Mesenchymal stem cell (in vitro differentiated cells and primary cell): ENCODE measurements around the gene CXorf65.

Source experiments
- DNase-seq: peaks from one replicate; pipeline ENCODE4 v3.0.0-alpha.2; 2013
- H2AFZ ChIP-seq: one replicate; pipeline ENCODE4 v1.6.1; 2013; ENCODE audit warnings: low read depth, mild to moderate bottlenecking, control low read depth, inconsistent platforms, low read length, moderate library complexity
- H2AK5ac ChIP-seq: 2 replicates; pipeline ENCODE4 v1.6.1; 2013; ENCODE audit warnings: low read length, moderate library complexity, mild to moderate bottlenecking, inconsistent platforms; ENCODE audit not compliant: severe bottlenecking
- H2BK120ac ChIP-seq: one replicate; pipeline ENCODE4 v1.6.1; 2013; ENCODE audit warnings: low read depth, mild to moderate bottlenecking, inconsistent platforms, low read length, moderate library complexity
- H2BK12ac ChIP-seq, 2 experiments: one replicate each; pipeline ENCODE4 v1.6.1; 2013; ENCODE audit warnings: inconsistent platforms in 2 of 2, low read length in 2 of 2, mild to moderate bottlenecking in 2 of 2, moderate library complexity in 2 of 2, control low read depth in 1 of 2
- H2BK15ac ChIP-seq: one replicate; pipeline ENCODE4 v1.6.1; 2013; ENCODE audit warnings: mild to moderate bottlenecking, low read depth, inconsistent platforms; ENCODE audit not compliant: poor library complexity, severe bottlenecking
- H2BK5ac ChIP-seq: 2 replicates; pipeline ENCODE4 v1.6.1; 2013; ENCODE audit warnings: low read depth, mild to moderate bottlenecking, low read length, control low read depth, inconsistent platforms; ENCODE audit not compliant: poor library complexity, severe bottlenecking
- H3K14ac ChIP-seq, 2 experiments: one replicate each; pipeline ENCODE4 v1.6.1; 2013; ENCODE audit warnings: inconsistent platforms in 2 of 2, low read length in 2 of 2, control low read depth in 1 of 2, mild to moderate bottlenecking in 1 of 2, moderate library complexity in 1 of 2
- H3K18ac ChIP-seq, 2 experiments: one replicate each; pipeline ENCODE4 v1.6.1; 2013; ENCODE audit warnings: inconsistent platforms in 2 of 2, low read length in 2 of 2, control low read depth in 1 of 2, low read depth in 1 of 2, mild to moderate bottlenecking in 1 of 2
- H3K23ac ChIP-seq, 2 experiments: one replicate each; pipeline ENCODE4 v1.6.1; 2013; ENCODE audit warnings: inconsistent platforms in 2 of 2, low read length in 2 of 2, mild to moderate bottlenecking in 2 of 2, moderate library complexity in 2 of 2, control low read depth in 1 of 2
- H3K27ac ChIP-seq: 2 replicates; pipeline ENCODE4 v1.5.1; 2013; ENCODE audit warnings: mild to moderate bottlenecking, moderate library complexity, low read length, control low read depth, inconsistent platforms; ENCODE audit not compliant: poor library complexity, severe bottlenecking
- H3K27me3 ChIP-seq, 2 experiments: 2 replicates each; pipeline versions ENCODE4 v1.6.1 to v1.7.0; 2013; ENCODE audit warnings: low read length in 2 of 2, mild to moderate bottlenecking in 2 of 2, moderate library complexity in 2 of 2, control low read depth in 1 of 2, inconsistent platforms in 1 of 2; ENCODE audit not compliant: control insufficient read depth in 1 of 2, insufficient read depth in 1 of 2
- H3K36me3 ChIP-seq, 2 experiments: 2 replicates each; pipeline versions ENCODE4 v1.6.1 to v1.7.0; 2013; ENCODE audit warnings: low read length in 2 of 2, control low read depth in 1 of 2, inconsistent platforms in 1 of 2, low read depth in 1 of 2, mild to moderate bottlenecking in 1 of 2; ENCODE audit not compliant: insufficient read depth in 2 of 2, control insufficient read depth in 1 of 2
- H3K4ac ChIP-seq, 2 experiments: one replicate each; pipeline ENCODE4 v1.6.1; 2013; ENCODE audit warnings: inconsistent platforms in 2 of 2, low read length in 2 of 2, mild to moderate bottlenecking in 2 of 2, moderate library complexity in 2 of 2, control low read depth in 1 of 2, low read depth in 1 of 2
- H3K4me1 ChIP-seq: 2 replicates; pipeline ENCODE4 v1.6.1; 2013; ENCODE audit warnings: low read depth, low read length, control low read depth; ENCODE audit not compliant: control insufficient read depth, insufficient read depth
- H3K4me2 ChIP-seq: 2 replicates; pipeline ENCODE4 v1.6.1; 2013; ENCODE audit warnings: low read length, mild to moderate bottlenecking, inconsistent platforms; ENCODE audit not compliant: poor library complexity, severe bottlenecking
- H3K4me3 ChIP-seq, 2 experiments: 2 replicates each; pipeline versions ENCODE4 v1.5.1 to v1.7.0; 2013; ENCODE audit warnings: low read length in 2 of 2, mild to moderate bottlenecking in 2 of 2, control low read depth in 1 of 2, low read depth in 1 of 2; ENCODE audit not compliant: insufficient read depth in 1 of 2
- H3K79me1 ChIP-seq: replicated peaks from 2 replicates; pipeline ENCODE4 v1.6.1; 2013; ENCODE audit warnings: mild to moderate bottlenecking, control low read depth, low read length, inconsistent platforms; ENCODE audit not compliant: poor library complexity, severe bottlenecking
- H3K9ac ChIP-seq: 2 replicates; pipeline ENCODE4 v1.7.0; 2013; ENCODE audit warnings: mild to moderate bottlenecking, low read length, moderate library complexity
- H3K9me3 ChIP-seq: 2 replicates; pipeline ENCODE4 v1.7.0; 2013; ENCODE audit warnings: mild to moderate bottlenecking, low read length; ENCODE audit not compliant: control insufficient read depth
- H4K8ac ChIP-seq: one replicate; pipeline ENCODE4 v1.6.1; 2013; ENCODE audit warnings: inconsistent platforms, mild to moderate bottlenecking, low read length, moderate library complexity
- H4K91ac ChIP-seq: one replicate; pipeline ENCODE4 v1.6.1; 2013; ENCODE audit warnings: mild to moderate bottlenecking, low read length, inconsistent platforms
- WGBS: methylation state at CpG from one replicate; pipeline ENCODE4 v1.1.7; 2013; ENCODE audit warnings: mixed read lengths; 5-methylcytosine and 5-hydroxymethylcytosine counted together

The CXorf65 gene

DNA sequence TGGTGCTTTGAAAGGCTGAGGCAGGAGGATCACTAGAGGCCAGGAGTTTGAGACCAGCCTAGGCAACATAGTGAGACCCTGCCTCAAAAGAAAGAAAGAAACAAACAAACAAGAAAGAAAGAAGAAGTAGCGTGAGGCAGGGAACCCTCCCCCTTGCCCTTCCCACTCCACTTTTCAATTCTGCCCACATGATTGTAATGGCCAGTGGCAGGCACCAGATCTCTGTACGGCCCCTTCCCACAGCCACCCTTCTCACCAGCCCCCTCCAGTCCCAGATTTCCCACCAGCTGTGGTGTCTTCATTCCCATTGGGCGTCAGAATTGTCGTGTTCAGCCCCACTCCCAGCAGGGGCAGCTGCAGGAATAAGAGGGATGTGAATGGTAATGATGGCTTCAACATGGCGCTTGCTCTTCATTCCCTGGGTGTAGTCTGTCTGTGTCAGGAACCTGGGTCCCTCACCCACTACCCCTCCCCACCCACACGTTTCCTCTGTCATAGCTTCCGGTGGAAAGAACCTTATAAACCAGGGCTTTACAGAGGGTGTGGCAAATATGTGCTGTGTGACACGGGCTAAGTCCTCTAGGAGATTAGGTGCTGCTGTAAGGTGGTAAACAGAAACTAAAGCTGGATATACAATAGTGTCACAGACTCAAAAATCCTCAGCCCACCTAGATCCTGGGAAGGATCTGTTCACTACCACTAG, 4.8 kb upstream of the CXorf65 start, which contains the start of gene IL2RG:
IL2RG (minus strand) TSS at position 437 of the 703 bp plus-strand sequence; CDS start at position 399, 38 bp downstream.
- H3K79me1 ChIP-seq = no peaks in the 10 kb centered on the region
- no peak within 1 kb of the TSS for H2BK15ac ChIP-seq
- H3K4ac ChIP-seq = no peak within 1 kb of the TSS
- no peak within 1 kb of the TSS for H3K4me3 ChIP-seq
- H2BK5ac ChIP-seq = no peak within 1 kb of the TSS
- H3K27ac ChIP-seq = no peak within 1 kb of the TSS
- no peak within 1 kb of the TSS for H2AK5ac ChIP-seq
- no peak for DNase-seq
- no peaks in the 10 kb centered on the region for H3K36me3 ChIP-seq
- no peak within 1 kb of the TSS for H4K8ac ChIP-seq
- no peak within 1 kb of the TSS for H3K23ac ChIP-seq
- H3K18ac ChIP-seq = no peak within 1 kb of the TSS
- H4K91ac ChIP-seq = no peak within 1 kb of the TSS
- H3K4me2 ChIP-seq = no peak within 1 kb of the TSS
- WGBS = no CpG with 5 or more reads among the region's 8 CpGs
- H3K14ac ChIP-seq = no peak within 1 kb of the TSS
- no peak within 1 kb of the TSS for H2BK120ac ChIP-seq
- H3K27me3 ChIP-seq = peaks cover 0 to 54% of the 10 kb centered on the region in 2 experiments
- H3K9me3 ChIP-seq = peaks cover 2% of the 10 kb centered on the region
- no peak within 1 kb of the TSS for H2AFZ ChIP-seq
- no peaks in the 10 kb centered on the region for H3K4me1 ChIP-seq
- no peak within 1 kb of the TSS for H2BK12ac ChIP-seq
- H3K9ac ChIP-seq = no peak within 1 kb of the TSS

DNA sequence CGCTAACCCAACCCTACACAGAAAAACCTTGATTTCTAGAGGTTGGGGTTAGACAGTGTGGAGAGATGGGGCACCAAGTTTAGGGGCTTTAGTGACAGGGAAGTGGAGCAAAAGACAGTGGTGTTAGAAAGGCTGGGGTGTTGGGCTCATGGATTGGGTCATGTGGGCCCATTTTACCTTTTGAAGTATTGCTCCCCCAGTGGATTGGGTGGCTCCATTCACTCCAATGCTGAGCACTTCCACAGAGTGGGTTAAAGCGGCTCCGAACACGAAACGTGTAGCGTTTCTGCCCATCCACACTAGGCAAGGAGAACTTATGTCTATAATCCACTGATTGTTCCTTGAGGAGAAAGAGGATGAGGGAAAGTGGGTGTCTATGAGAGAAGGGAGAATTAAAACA, 2.5 kb upstream of the CXorf65 start:
- Histone ChIP-seq H3K79me1 (no peaks in the 10 kb centered on the region), H3K27me3 (peaks cover 0 to 60% of the 10 kb centered on the region in 2 experiments), H2BK12ac (no peak overlapping the region), H3K4me1 (no peaks in the 10 kb centered on the region), H3K18ac (peak overlapping the region in 1 of 2 experiments; percentile 12), H3K23ac (no peak overlapping the region), H3K4me3 (no peak overlapping the region), H3K27ac (no peak overlapping the region), H2AK5ac (no peak overlapping the region), H3K4me2 (no peak overlapping the region), H2BK5ac (no peak overlapping the region), H3K9ac (no peak overlapping the region), H3K9me3 (peaks cover 2% of the 10 kb centered on the region), H3K14ac (no peak overlapping the region), H2BK120ac (no peak overlapping the region), H4K8ac (no peak overlapping the region), H2BK15ac (no peak overlapping the region), H2AFZ (no peak overlapping the region), H3K36me3 (no peaks in the 10 kb centered on the region), H3K4ac (no peak overlapping the region), H4K91ac (no peak overlapping the region)
- WGBS = 100% methylated on average over 2 of the region's 6 CpGs
- DNase-seq = no peak

DNA sequence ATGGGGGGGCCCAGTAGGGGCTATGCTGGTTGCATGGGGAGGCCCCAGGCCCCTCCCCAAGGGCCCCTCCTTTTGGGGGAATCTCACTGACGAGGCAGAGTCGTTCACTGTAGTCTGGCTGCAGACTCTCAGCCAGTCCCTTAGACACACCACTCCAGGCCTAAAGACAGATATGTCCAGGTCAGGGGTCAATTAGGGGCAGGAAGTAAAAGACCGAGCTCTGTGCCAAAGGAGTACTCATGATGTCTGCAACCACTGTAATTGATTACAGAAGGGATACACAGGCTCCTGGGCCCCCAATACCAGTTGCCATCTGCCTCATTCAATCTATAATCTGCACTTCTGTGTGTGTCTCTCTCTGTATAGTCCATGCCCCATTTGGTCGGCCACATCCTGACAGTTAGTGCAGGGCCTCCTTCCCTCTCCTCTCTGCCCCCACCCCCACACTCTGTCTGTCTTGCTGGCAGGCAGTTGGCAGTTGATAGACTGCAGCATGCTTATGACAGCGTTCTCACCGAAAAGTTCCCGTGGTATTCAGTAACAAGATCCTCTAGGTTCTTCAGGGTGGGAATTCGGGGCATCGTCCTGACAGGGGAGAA, 1.3 kb upstream of the CXorf65 start:
- Histone ChIP-seq H3K4ac (no peak overlapping the region), H4K91ac (no peak overlapping the region), H3K4me2 (no peak overlapping the region), H3K23ac (no peak overlapping the region), H2AK5ac (no peak overlapping the region), H2BK15ac (no peak overlapping the region), H2AFZ (no peak overlapping the region), H2BK12ac (no peak overlapping the region), H3K9ac (no peak overlapping the region), H3K14ac (no peak overlapping the region), H3K79me1 (no peaks in the 10 kb centered on the region), H3K9me3 (peaks cover 2% of the 10 kb centered on the region), H3K4me3 (no peak overlapping the region), H3K27ac (no peak overlapping the region), H2BK5ac (no peak overlapping the region), H2BK120ac (peak overlapping the region; percentile 34), H4K8ac (no peak overlapping the region), H3K18ac (peak overlapping the region in 1 of 2 experiments; percentile 21), H3K27me3 (peaks cover 0 to 60% of the 10 kb centered on the region in 2 experiments), H3K36me3 (no peaks in the 10 kb centered on the region), H3K4me1 (peaks cover 4% of the 10 kb centered on the region)
- 14% methylated on average over 2 of the region's 9 CpGs for WGBS
- peak; percentile 15 for DNase-seq

DNA sequence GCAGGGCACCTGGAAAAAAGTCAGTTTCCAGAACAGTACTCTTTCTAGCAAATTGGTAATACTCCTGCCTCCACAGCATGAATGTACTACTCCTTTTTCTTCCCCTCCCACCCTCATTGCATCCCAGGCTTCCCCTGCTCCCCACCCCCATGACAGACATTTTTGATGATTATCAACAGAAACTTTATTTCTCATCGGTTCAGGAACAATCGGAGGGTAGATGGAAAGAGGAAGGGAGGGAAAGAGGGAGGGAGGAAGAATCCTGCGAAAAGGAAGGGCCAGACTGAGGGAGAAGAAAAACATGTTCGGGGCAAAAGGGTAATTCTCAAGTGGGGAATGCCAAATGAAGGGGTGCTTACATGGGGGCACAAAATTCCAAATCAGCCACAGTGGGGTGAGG, 705 bp upstream of the CXorf65 start:
- DNase-seq = no peak
- peaks cover 0 to 57% of the 10 kb centered on the region in 2 experiments for H3K27me3 ChIP-seq
- no peak overlapping the region for H3K14ac ChIP-seq
- H2BK15ac ChIP-seq = no peak overlapping the region
- no peak overlapping the region for H4K91ac ChIP-seq
- H3K18ac ChIP-seq = no peak overlapping the region
- H3K79me1 ChIP-seq = no peaks in the 10 kb centered on the region
- WGBS = 91% methylated on average over 4 of the region's 4 CpGs
- no peak overlapping the region for H3K9ac ChIP-seq
- H3K27ac ChIP-seq = no peak overlapping the region
- no peak overlapping the region for H4K8ac ChIP-seq
- H2BK5ac ChIP-seq = no peak overlapping the region
- H3K4me2 ChIP-seq = no peak overlapping the region
- no peak overlapping the region for H2AK5ac ChIP-seq
- H3K9me3 ChIP-seq = peaks cover 2% of the 10 kb centered on the region
- no peak overlapping the region for H2AFZ ChIP-seq
- no peak overlapping the region for H3K4me3 ChIP-seq
- no peak overlapping the region for H2BK120ac ChIP-seq
- H3K4ac ChIP-seq = no peak overlapping the region
- H3K36me3 ChIP-seq = no peaks in the 10 kb centered on the region
- H2BK12ac ChIP-seq = no peak overlapping the region
- no peak overlapping the region for H3K23ac ChIP-seq
- peaks cover 4% of the 10 kb centered on the region for H3K4me1 ChIP-seq
